Measurements from ENCODE around the gene NECTIN4. TPM values are rescaled to one million over a fixed set of nuclear protein-coding genes. Genes with fewer than 3 reads are reported as not detected.
A peak's percentile ranks its signal among the peaks of the same experiment; 100 is the strongest.

NECTIN4 gene
- total and polyA plus RNA-seq, 2 of the 13 experiments (the other 11 are each of a cell fraction or from before 2014, with no cell fraction given): 5.9 to 12.4 TPM

GRCh38 chr1:161021165-161021969 is 68.0 kb downstream of the NECTIN4 start (continued):
- peak; percentile 12 for TF ChIP-seq ASH2L (IDR thresholded peaks at IDR 0.05; ENCODE audit: insufficient read length, low read depth, low read length)
- no peak for TF ChIP-seq ZNF841 (CRISPR knock-in tag; IDR thresholded peaks at IDR 0.05; ENCODE audit: borderline replicate concordance)
- no peak for TF ChIP-seq ZNF333 (CRISPR knock-in tag; IDR thresholded peaks at IDR 0.05; ENCODE audit: borderline replicate concordance)
- no peak for TF ChIP-seq ZNF446 (CRISPR knock-in tag; IDR thresholded peaks at IDR 0.05)
- TF ChIP-seq HMGXB4 (CRISPR knock-in tag; IDR thresholded peaks at IDR 0.05; ENCODE audit: borderline replicate concordance in 1 of 2, low read depth in 1 of 2): peak in 1 of 2 experiments; percentile 7; a peak in 1 of 4 replicates
- no peak for TF ChIP-seq SRSF9 (IDR thresholded peaks at IDR 0.05; ENCODE audit: borderline replicate concordance, insufficient read depth, low read depth, low read length, poor library complexity, severe bottlenecking)
- peak in 1 of 2 experiments; percentile 62; a peak in 1 of 4 replicates for TF ChIP-seq ATF4 (CRISPR knock-in tag; IDR thresholded peaks at IDR 0.05)
- TF ChIP-seq TEAD2 (CRISPR knock-in tag; IDR thresholded peaks at IDR 0.05): 0 out of 2 replicates have a peak, but pooled peaks have one; percentile 15
- no peak for TF ChIP-seq ZNF780A (CRISPR knock-in tag; IDR thresholded peaks at IDR 0.05)
- peak; percentile 57; the same call in 1 of the 2 replicates for TF ChIP-seq ZNF605 (CRISPR knock-in tag; IDR thresholded peaks at IDR 0.05)
- no peak for TF ChIP-seq ZNF234 (CRISPR knock-in tag; conservative IDR thresholded peaks at IDR 0.05)
- TF ChIP-seq NFYB (CRISPR knock-in tag; IDR thresholded peaks at IDR 0.05): peak; percentile 89
- TF ChIP-seq SNRNP70 (IDR thresholded peaks at IDR 0.05; ENCODE audit: low read depth, low read length): no peak
- no peak for TF ChIP-seq PPARG (CRISPR knock-in tag; conservative IDR thresholded peaks at IDR 0.05)
- no peak; the same call in 1 of the 2 replicates for TF ChIP-seq ZSCAN9 (CRISPR knock-in tag; IDR thresholded peaks at IDR 0.05; ENCODE audit: borderline replicate concordance)
- no peak for TF ChIP-seq CTCF (CRISPR knock-in tag; IDR thresholded peaks at IDR 0.05)
- TF ChIP-seq RFXAP (CRISPR knock-in tag; IDR thresholded peaks at IDR 0.05; ENCODE audit: borderline replicate concordance): peak; percentile 98
- peak; percentile 57 for TF ChIP-seq SALL1 (CRISPR knock-in tag; IDR thresholded peaks at IDR 0.05)
- peak; percentile 38; the same call in 1 of the 2 replicates for TF ChIP-seq HOXA9 (CRISPR knock-in tag; IDR thresholded peaks at IDR 0.05; ENCODE audit: borderline replicate concordance)
- TF ChIP-seq DBP (CRISPR knock-in tag; IDR thresholded peaks at IDR 0.05; ENCODE audit: not compliant biosample characterization): peak; percentile 74
- no peak for TF ChIP-seq AHR (CRISPR knock-in tag; IDR thresholded peaks at IDR 0.05)
- peak; percentile 29; the same call in 1 of the 2 replicates for TF ChIP-seq GATAD1 (CRISPR knock-in tag; IDR thresholded peaks at IDR 0.05)

Measured in HepG2 (cell line).